PC-3 (cell line): ENCODE data around the gene OR10H2. TPM values are rescaled to one million over a fixed set of nuclear protein-coding genes. Genes with fewer than 3 reads are reported as not detected.

ENCODE experiments used
- ATAC-seq: fragments of 200-7000 bp; cut with Tn5 transposase; 2 replicates; pipeline ENCODE4 v1.9.1; 2020; ENCODE audit warnings: mild to moderate bottlenecking, moderate library complexity
- BruUV-seq: library from RNA; stranded (reverse); fragments of 400-500 nt; replicated peaks from 2 replicates; lab custom pipeline; 2021; lab: Mats Ljungman, UMichigan
- CTCF ChIA-PET: fragments of 300-600 bp; sonication (Branson Sonifier 250); formaldehyde crosslinking; loops from one replicate; lab custom pipeline; 2022; ENCODE audit warnings: antibody characterized with exemption; lab: Charles Lee
- POLR2A ChIA-PET: fragments of 300-600 bp; sonication (Branson Sonifier 250); formaldehyde crosslinking; loops from one replicate; lab custom pipeline; 2022; ENCODE audit warnings: antibody characterized with exemption; ENCODE audit not compliant: unreplicated experiment; lab: Charles Lee
- DNase-seq: peaks from one replicate; pipeline ENCODE4 v3.0.0-alpha.2; 2015
- H2AFZ ChIP-seq: fragments of 300-600 bp; sonication (generic); 2 replicates; pipeline ENCODE4 v1.6.0; 2016; ENCODE audit warnings: antibody characterized with exemption, low read length
- H3F3A ChIP-seq: fragments of 300-600 bp; sonication (generic); one replicate; pipeline ENCODE4 v1.6.0; 2017; ENCODE audit warnings: antibody characterized with exemption, low read length, control low read depth, mild to moderate bottlenecking; ENCODE audit not compliant: unreplicated experiment
- H3K27ac ChIP-seq: fragments of 300-600 bp; sonication (generic); 2 replicates; pipeline ENCODE4 v1.5.1; 2016; ENCODE audit warnings: mild to moderate bottlenecking, low read length
- H3K27me3 ChIP-seq: fragments of 300-600 bp; sonication (generic); 2 replicates; pipeline ENCODE4 v1.6.1; 2016; ENCODE audit warnings: low read length, mixed read lengths
- H3K36me3 ChIP-seq: fragments of 300-600 bp; sonication (generic); 2 replicates; pipeline ENCODE4 v1.6.1; 2016; ENCODE audit warnings: low read depth, mixed run types, low read length, mixed read lengths
- H3K4me1 ChIP-seq: fragments of 300-600 bp; sonication (generic); 2 replicates; pipeline ENCODE4 v1.5.1; 2016; ENCODE audit warnings: low read length; ENCODE audit not compliant: insufficient read depth
- H3K4me2 ChIP-seq: fragments of 300-600 bp; sonication (generic); 2 replicates; pipeline ENCODE4 v1.6.0; 2016; ENCODE audit warnings: low read length
- H3K4me3 ChIP-seq: fragments of 300-600 bp; sonication (generic); 2 replicates; pipeline ENCODE4 v1.5.1; 2016; ENCODE audit warnings: mild to moderate bottlenecking, low read length, mixed read lengths
- H3K79me2 ChIP-seq: fragments of 300-600 bp; sonication (generic); 2 replicates; pipeline ENCODE4 v1.6.1; 2017; ENCODE audit warnings: low read length, mixed read lengths
- H3K9ac ChIP-seq: fragments of 300-600 bp; sonication (generic); 2 replicates; pipeline ENCODE4 v1.6.0; 2016; ENCODE audit warnings: mild to moderate bottlenecking, low read length
- H3K9me2 ChIP-seq: fragments of 300-600 bp; sonication (generic); replicated peaks from 2 replicates; pipeline ENCODE4 v1.6.1; 2016; ENCODE audit warnings: mixed run types, low read length, mixed read lengths
- H3K9me3 ChIP-seq: fragments of 300-600 bp; sonication (generic); 2 replicates; pipeline ENCODE4 v1.6.1; 2016; ENCODE audit warnings: low read length, mixed read lengths
- H4K20me1 ChIP-seq: fragments of 300-600 bp; sonication (generic); 2 replicates; pipeline ENCODE4 v1.6.1; 2016; ENCODE audit warnings: low read length, mixed read lengths
- CTCF ChIP-seq: fragments of 300-600 bp; sonication (generic); conservative IDR thresholded peaks from 2 replicates; pipeline ENCODE4 v1.5.1; 2017; ENCODE audit warnings: antibody characterized with exemption, low read depth, mild to moderate bottlenecking, low read length
- EZH2 ChIP-seq: fragments of 300-600 bp; sonication (generic); IDR thresholded peaks from one replicate; pipeline ENCODE4 v1.6.1; 2017; ENCODE audit warnings: antibody characterized with exemption, mild to moderate bottlenecking, low read length; ENCODE audit not compliant: unreplicated experiment
- EZH2phosphoT487 ChIP-seq: fragments of 300-600 bp; sonication (generic); IDR thresholded peaks from 2 replicates; pipeline ENCODE4 v1.6.1; 2018; ENCODE audit warnings: mild to moderate bottlenecking, antibody characterized with exemption, low read length, borderline replicate concordance
- intact Hi-C: fragments of 100-400 bp; cut with micrococcal nuclease; formaldehyde crosslinking; loops from 2 replicates; pipeline ENCODE4 v1.9.0; 2023
- total RNA-seq: library from RNA; depleted of rRNA; stranded (reverse); fragments of >200 nt; gene quantifications from 2 replicates; pipeline ENCODE4 v1.2.3, GENCODE V29; 2014

OR10H2 gene
- total RNA-seq, 1 experiment from 2014 or later = not detected

GRCh38 chr19:15732388-15732787 is 4.6 kb downstream of the OR10H2 start:
- CTCF ChIA-PET = no interaction called here
- POLR2A ChIA-PET = no interaction called here
- H3K36me3 ChIP-seq = no peaks in the 10 kb centered on the region

DNA sequence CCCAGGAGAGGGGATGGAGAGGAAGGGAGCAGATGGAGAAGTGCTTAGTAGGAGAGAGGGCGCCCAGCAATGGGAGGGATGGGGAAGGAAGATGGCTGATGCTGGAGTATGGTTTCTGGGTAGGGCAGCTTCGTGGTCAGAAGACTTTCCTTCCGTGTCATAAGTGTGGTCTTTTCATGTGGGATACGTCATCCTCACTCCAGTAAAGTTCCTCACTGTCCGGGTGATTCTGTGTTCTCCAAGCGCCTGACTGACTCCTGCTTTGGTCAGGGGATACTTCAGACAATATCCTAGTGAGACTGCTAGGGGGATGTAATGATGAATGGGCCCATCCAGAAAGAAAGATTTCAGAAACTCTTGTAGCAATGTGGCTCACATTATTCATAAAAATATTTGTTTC is 6.1 kb downstream of the OR10H2 start:
- H3K9me2 ChIP-seq = no peaks in the 10 kb centered on the region
- ChIA-PET POLR2A (no interaction called here), CTCF (no interaction called here)
- no peak overlapping the region for H2AFZ ChIP-seq
- no peaks in the 10 kb centered on the region for H3K9me3 ChIP-seq
- H3K79me2 ChIP-seq = no peaks in the 10 kb centered on the region
- peaks cover 37% of the 10 kb centered on the region; the same call in 1 of the 2 replicates for H3K27me3 ChIP-seq
- no peak overlapping the region for H3K4me2 ChIP-seq
- H4K20me1 ChIP-seq = no peaks in the 10 kb centered on the region
- ATAC-seq = no peak
- H3K4me1 ChIP-seq = no peaks in the 10 kb centered on the region
- DNase-seq = no peak
- no peak overlapping the region for H3K9ac ChIP-seq
- no TSS peak for BruUV-seq
- no peak overlapping the region for H3K27ac ChIP-seq
- no peak overlapping the region for H3K4me3 ChIP-seq
- TF ChIP-seq EZH2 (no peak), CTCF (no peak), EZH2phosphoT487 (no peak)
- intact Hi-C loops = no loop called here
- H3K36me3 ChIP-seq = no peaks in the 10 kb centered on the region
- H3F3A ChIP-seq = no peaks in the 10 kb centered on the region

More at GRCh38 chr19:15732388-15732787, 4.6 kb downstream of the OR10H2 start:
- Histone ChIP-seq H3F3A (no peaks in the 10 kb centered on the region), H3K79me2 (no peaks in the 10 kb centered on the region), H2AFZ (no peak overlapping the region), H3K9me3 (no peaks in the 10 kb centered on the region), H3K9me2 (no peaks in the 10 kb centered on the region), H3K4me3 (no peak overlapping the region), H3K4me2 (no peak overlapping the region), H4K20me1 (no peaks in the 10 kb centered on the region), H3K4me1 (no peaks in the 10 kb centered on the region), H3K9ac (no peak overlapping the region), H3K27me3 (peaks cover 31% of the 10 kb centered on the region), H3K27ac (no peak overlapping the region)
- ATAC-seq (no peak), DNase-seq (no peak)
- BruUV-seq = no TSS peak
- no peak for TF ChIP-seq EZH2
- TF ChIP-seq CTCF = no peak
- TF ChIP-seq EZH2phosphoT487 = no peak
- intact Hi-C loops = no loop called here

DNA sequence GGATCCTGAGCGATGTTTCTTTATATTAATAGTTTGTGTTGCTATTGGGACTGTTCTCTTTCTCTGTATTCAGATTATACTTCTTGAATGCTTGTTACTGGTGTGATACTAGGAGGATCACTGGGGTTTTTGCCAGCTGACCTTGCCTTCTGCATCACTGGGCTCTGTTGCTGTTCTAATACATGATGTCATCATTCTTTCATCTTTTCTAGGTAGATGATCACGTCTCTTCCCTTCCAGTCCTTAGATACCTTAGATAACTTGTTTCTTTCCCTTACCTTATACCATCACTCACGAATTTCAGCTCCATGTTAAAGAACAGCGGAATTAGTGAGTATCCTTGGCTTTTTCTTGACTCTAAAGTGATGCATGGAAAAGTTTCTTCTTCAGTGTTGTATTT is 9.9 kb downstream of the OR10H2 start, which contains the start of gene OR10H3:
Gene OR10H3, plus strand, starts transcription at position 264 of the 400 bp plus-strand sequence. CDS start 3,408 bp downstream, outside the sequence.
- CTCF ChIA-PET = no interaction called here
- Histone ChIP-seq H2AFZ (no peak within 1 kb of the TSS), H4K20me1 (no peaks in the 10 kb centered on the region), H3K27me3 (peaks cover 32% of the 10 kb centered on the region; the same call in 1 of the 2 replicates), H3K4me1 (no peaks in the 10 kb centered on the region), H3K36me3 (no peaks in the 10 kb centered on the region), H3F3A (no peaks in the 10 kb centered on the region), H3K9me3 (0 out of 2 replicates have a peak, but pooled peaks cover 3% of the 10 kb centered on the region), H3K27ac (no peak within 1 kb of the TSS), H3K9me2 (no peaks in the 10 kb centered on the region), H3K9ac (no peak within 1 kb of the TSS), H3K4me2 (no peak within 1 kb of the TSS), H3K4me3 (no peak within 1 kb of the TSS), H3K79me2 (no peaks in the 10 kb centered on the region)
- intact Hi-C loops = no loop called here
- no peak for ATAC-seq
- no peak for DNase-seq
- no TSS peak for BruUV-seq
- POLR2A ChIA-PET = no interaction called here
- TF ChIP-seq EZH2 = no peak
